ENCODE data around the gene SLC22A5.

The SLC22A5 gene

GRCh38 chr5:132417889-132418485 is 48.5 kb downstream of the SLC22A5 start:
- TF ChIP-seq YY1 (IDR thresholded peaks at IDR 0.05; ENCODE audit: low read depth) = no peak
- no peak for TF ChIP-seq CEBPB (IDR thresholded peaks at IDR 0.05)
- TF ChIP-seq RAD21 (IDR thresholded peaks at IDR 0.05; ENCODE audit: low read depth) = no peak
- TF ChIP-seq ZBTB7A (IDR thresholded peaks at IDR 0.05; ENCODE audit: low read depth) = no peak
- TF ChIP-seq NFIC (IDR thresholded peaks at IDR 0.05) = no peak
- TF ChIP-seq CREB1 (IDR thresholded peaks at IDR 0.05; ENCODE audit: low read depth) = no peak

GRCh38 chr5:132418881-132419280 is 49.4 kb downstream of the SLC22A5 start:
- no peak for TF ChIP-seq NFIC (IDR thresholded peaks at IDR 0.05)
- no peak for TF ChIP-seq REST (IDR thresholded peaks at IDR 0.05; ENCODE audit: low read depth)
- TF ChIP-seq ZBTB7A (IDR thresholded peaks at IDR 0.05; ENCODE audit: low read depth) = no peak
- TF ChIP-seq TEAD4 (IDR thresholded peaks at IDR 0.05) = no peak
- TF ChIP-seq USF1 (IDR thresholded peaks at IDR 0.05) = no peak
- no peak for TF ChIP-seq EGR1 (IDR thresholded peaks at IDR 0.05)
- no peak for TF ChIP-seq CEBPB (IDR thresholded peaks at IDR 0.05)

- TF ChIP-seq EGR1 (IDR thresholded peaks at IDR 0.05) (no peak), FOXM1 (IDR thresholded peaks at IDR 0.05; ENCODE audit: borderline replicate concordance, low read depth) (no peak), TEAD4 (IDR thresholded peaks at IDR 0.05) (peak; percentile 38), NFIC (IDR thresholded peaks at IDR 0.05) (peak; percentile 85), YY1 (IDR thresholded peaks at IDR 0.05; ENCODE audit: low read depth) (peak; percentile 78), RAD21 (IDR thresholded peaks at IDR 0.05; ENCODE audit: low read depth) (peak; percentile 85), USF1 (IDR thresholded peaks at IDR 0.05) (no peak), TCF12 (IDR thresholded peaks at IDR 0.05; ENCODE audit: low read depth) (peak; percentile 47; the same call in 1 of the 2 replicates), ZBTB7A (IDR thresholded peaks at IDR 0.05; ENCODE audit: low read depth) (peak; percentile 82; the same call in 1 of the 2 replicates)
Observed at GRCh38 chr5:132419502-132420468, 50.3 kb downstream of the SLC22A5 start.

- TF ChIP-seq EP300 (IDR thresholded peaks at IDR 0.05; ENCODE audit: borderline replicate concordance) (no peak), EGR1 (IDR thresholded peaks at IDR 0.05) (no peak), FOXM1 (IDR thresholded peaks at IDR 0.05; ENCODE audit: borderline replicate concordance, low read depth) (no peak), USF1 (IDR thresholded peaks at IDR 0.05) (no peak), CEBPB (IDR thresholded peaks at IDR 0.05) (no peak), RAD21 (IDR thresholded peaks at IDR 0.05; ENCODE audit: low read depth) (no peak), CREB1 (IDR thresholded peaks at IDR 0.05; ENCODE audit: low read depth) (no peak), TAF1 (IDR thresholded peaks at IDR 0.05; ENCODE audit: low read depth) (no peak), REST (IDR thresholded peaks at IDR 0.05; ENCODE audit: low read depth) (no peak), ZBTB7A (IDR thresholded peaks at IDR 0.05; ENCODE audit: low read depth) (no peak), MAX (IDR thresholded peaks at IDR 0.05) (no peak), NFIC (IDR thresholded peaks at IDR 0.05) (no peak), TEAD4 (IDR thresholded peaks at IDR 0.05) (no peak), YY1 (IDR thresholded peaks at IDR 0.05; ENCODE audit: low read depth) (no peak), TCF12 (IDR thresholded peaks at IDR 0.05; ENCODE audit: low read depth) (no peak)
Observed at GRCh38 chr5:132420706-132421272, 51.3 kb downstream of the SLC22A5 start.

- TF ChIP-seq RAD21 (IDR thresholded peaks at IDR 0.05; ENCODE audit: low read depth) (no peak), EP300 (IDR thresholded peaks at IDR 0.05; ENCODE audit: borderline replicate concordance) (no peak), MAX (IDR thresholded peaks at IDR 0.05) (no peak), FOXM1 (IDR thresholded peaks at IDR 0.05; ENCODE audit: borderline replicate concordance, low read depth) (no peak), EGR1 (IDR thresholded peaks at IDR 0.05) (no peak), NFIC (IDR thresholded peaks at IDR 0.05) (no peak), TEAD4 (IDR thresholded peaks at IDR 0.05) (no peak), CREB1 (IDR thresholded peaks at IDR 0.05; ENCODE audit: low read depth) (no peak), YY1 (IDR thresholded peaks at IDR 0.05; ENCODE audit: low read depth) (no peak)
Observed at GRCh38 chr5:132421462-132421861, 52.0 kb downstream of the SLC22A5 start.
